HepG2 (cell line): ENCODE data around the gene LRP2. TPM values are rescaled to one million over a fixed set of nuclear protein-coding genes. Genes with fewer than 3 reads are reported as not detected.

Source experiments
- ATAC-seq: fragments of 200-7000 bp; cut with Tn5 transposase; 3 replicates; pipeline ENCODE4 v1.9.1; 2020; ENCODE audit warnings: mild to moderate bottlenecking, moderate library complexity
- BruUV-seq: library from RNA; stranded (reverse); fragments of 400-500 nt; replicated peaks from 2 replicates; lab custom pipeline; 2021; lab: Mats Ljungman, UMichigan
- CTCF ChIA-PET: fragments of 300-600 bp; formaldehyde crosslinking; extraction: SDS; loops from one replicate; lab custom pipeline; 2021; ENCODE audit warnings: low total read pairs, inconsistent platforms, low intra/inter-chr PET ratio; lab: Yijun Ruan, JAX
- POLR2A ChIA-PET: fragments of 350-600 bp; sonication (Branson Sonifier 250); formaldehyde crosslinking; loops from one replicate; lab custom pipeline; 2020; ENCODE audit warnings: antibody characterized with exemption, inconsistent platforms; lab: Yijun Ruan, JAX
- DNase-seq: peaks from one replicate; pipeline ENCODE4 v3.0.0-alpha.2; 2015; ENCODE audit warnings: low spot score
- FAIRE-seq: peaks from 3 replicates; lab custom pipeline; 2011; peaks lifted over from hg19 to GRCh38; lab: Jason Lieb, UNC
- H2AFZ ChIP-seq: one replicate; pipeline ENCODE4 v1.6.1; 2011; ENCODE audit warnings: low read length, inconsistent platforms
- H3K27ac ChIP-seq: fragments of 300-600 bp; 3 replicates; pipeline ENCODE4 v1.8.0; 2011; ENCODE audit warnings: mixed run types, mild to moderate bottlenecking, mixed read lengths, low read length, inconsistent platforms; ENCODE audit not compliant: insufficient read depth; ENCODE audit errors: extremely low read length
- H3K27me3 ChIP-seq, 2 experiments: fragments of 200-600 bp in 1 of 2; 2 replicates in 1 of 2; 3 replicates in 1 of 2; pipeline versions ENCODE4 v1.6.0 to v1.8.0; 2011; ENCODE audit warnings: low read length in 2 of 2, mild to moderate bottlenecking in 2 of 2, moderate library complexity in 2 of 2, inconsistent platforms in 1 of 2; ENCODE audit not compliant: insufficient read depth in 2 of 2, control insufficient read depth in 1 of 2
- H3K36me3 ChIP-seq, 2 experiments: fragments of 200-600 bp in 1 of 2; replicated peaks in 1 of 2; 2 replicates in 1 of 2; 3 replicates in 1 of 2; pipeline versions ENCODE4 v1.5.1 to v1.8.0; 2011; ENCODE audit warnings: low read length in 2 of 2, inconsistent platforms in 1 of 2; ENCODE audit not compliant: insufficient read depth in 2 of 2, control insufficient read depth in 1 of 2
- H3K4me1 ChIP-seq: 2 replicates; pipeline ENCODE4 v1.5.1; 2012; ENCODE audit warnings: low read length, inconsistent platforms; ENCODE audit not compliant: insufficient read depth
- H3K4me2 ChIP-seq: 2 replicates; pipeline ENCODE4 v1.6.0; 2011; ENCODE audit warnings: low read depth, low read length, inconsistent platforms
- H3K4me3 ChIP-seq, 3 experiments: fragments of 200-600 bp in 1 of 3; sonication (generic), shearing (Covaris generic) in 1 of 3; replicated peaks in 1 of 3; 2 replicates each; pipeline ENCODE4 v1.5.1; 2011 to 2016; ENCODE audit warnings: low read length in 3 of 3, inconsistent platforms in 2 of 3, low read depth in 2 of 3, mild to moderate bottlenecking in 2 of 3, control low read depth in 1 of 3, mixed read lengths in 1 of 3; ENCODE audit not compliant: insufficient read depth in 1 of 3
- H3K79me2 ChIP-seq: one replicate; pipeline ENCODE4 v1.6.1; 2011; ENCODE audit warnings: low read length, inconsistent platforms; ENCODE audit not compliant: insufficient read depth
- H3K9ac ChIP-seq: 2 replicates; pipeline ENCODE4 v1.6.0; 2011; ENCODE audit warnings: mild to moderate bottlenecking, low read depth, low read length, inconsistent platforms; ENCODE audit not compliant: insufficient read depth
- H3K9me3 ChIP-seq: 2 replicates; pipeline ENCODE4 v1.5.1; 2012; ENCODE audit warnings: mild to moderate bottlenecking, low read length
- H4K20me1 ChIP-seq: 2 replicates; pipeline ENCODE4 v1.6.0; 2011; ENCODE audit warnings: inconsistent platforms, mild to moderate bottlenecking, low read length, moderate library complexity; ENCODE audit not compliant: insufficient read depth
- AGO2 ChIP-seq: fragments of 200-400 bp; formaldehyde crosslinking; optimal IDR thresholded peaks from 2 replicates; pipeline ENCODE3; 2017; ENCODE audit warnings: mild to moderate bottlenecking, low read depth, low read length, moderate library complexity
- HINFP ChIP-seq: sonication (generic); formaldehyde crosslinking; IDR thresholded peaks from 2 replicates; pipeline ENCODE4 v1.4.0; 2020; ENCODE audit warnings: low read depth, mild to moderate bottlenecking, missing genetic modification reagents
- HNRNPL ChIP-seq: fragments of 200-400 bp; formaldehyde crosslinking; IDR thresholded peaks from 2 replicates; pipeline ENCODE4 v1.6.1; 2017; ENCODE audit warnings: mild to moderate bottlenecking, low read depth, low read length
- KDM2A ChIP-seq: sonication (generic); formaldehyde crosslinking; IDR thresholded peaks from 2 replicates; pipeline ENCODE4 v1.4.0; 2020; ENCODE audit warnings: low read depth, missing genetic modification reagents, borderline replicate concordance
- ZNF329 ChIP-seq: sonication (generic); formaldehyde crosslinking; IDR thresholded peaks from 2 replicates; pipeline ENCODE4 v1.9.0; 2021; ENCODE audit warnings: low read depth, mild to moderate bottlenecking, missing genetic modification reagents
- WGBS: methylation state at CpG from one replicate; pipeline ENCODE4 v1.1.6; 2017; ENCODE audit warnings: low lambda C conversion rate; 5-methylcytosine and 5-hydroxymethylcytosine counted together
- in situ Hi-C: cut with HindIII; loops from 2 replicates; pipeline ENCODE4 v1.10.0; 2017; ENCODE audit warnings: low pct_unique_long_range_greater_than_20kb; ENCODE audit not compliant: extremely low pct_ligation_motif_present
- intact Hi-C: fragments of 100-400 bp; cut with micrococcal nuclease; formaldehyde crosslinking; loops from one replicate; pipeline ENCODE4 v1.10.0; 2022; ENCODE audit not compliant: unreplicated experiment
- polyA plus RNA-seq, 8 experiments: library from polyadenylated mRNA; depleted of rRNA in 3 of 8; stranded (reverse) in 7 of 8; unstranded in 1 of 8; fragments of >200 nt; fragmentation: Illumina TruSeq in 4 of 8; extraction: Trizol in 4 of 8; gene quantifications; 2 replicates each; pipeline versions ENCODE4 v1.2.1 to v1.2.3, GENCODE V29; 2011 to 2016; ENCODE audit warnings: low read depth in 4 of 8, missing spikeins in 1 of 8, mixed read lengths in 1 of 8; ENCODE audit not compliant: insufficient read depth in 1 of 8
- total RNA-seq, 5 experiments: library from RNA; depleted of rRNA; stranded (reverse); fragments of >200 nt; fragmentation: Illumina TruSeq; extraction: Trizol; gene quantifications; 2 replicates each; pipeline ENCODE4 v1.2.3, GENCODE V29; 2016; ENCODE audit warnings: low read depth in 1 of 5
- TF ChIP-seq, protein P1 (sequence below): sonication (generic); formaldehyde crosslinking; IDR thresholded peaks from 2 replicates; pipeline ENCODE4 v1.5.1; 2020; ENCODE audit warnings: mild to moderate bottlenecking, missing genetic modification reagents, borderline replicate concordance

LRP2 gene
- total and polyA plus RNA-seq, 2 of the 13 experiments (the other 11 are each of a cell fraction or from before 2014, with no cell fraction given) = 0.03 to 0.15 TPM

DNA sequence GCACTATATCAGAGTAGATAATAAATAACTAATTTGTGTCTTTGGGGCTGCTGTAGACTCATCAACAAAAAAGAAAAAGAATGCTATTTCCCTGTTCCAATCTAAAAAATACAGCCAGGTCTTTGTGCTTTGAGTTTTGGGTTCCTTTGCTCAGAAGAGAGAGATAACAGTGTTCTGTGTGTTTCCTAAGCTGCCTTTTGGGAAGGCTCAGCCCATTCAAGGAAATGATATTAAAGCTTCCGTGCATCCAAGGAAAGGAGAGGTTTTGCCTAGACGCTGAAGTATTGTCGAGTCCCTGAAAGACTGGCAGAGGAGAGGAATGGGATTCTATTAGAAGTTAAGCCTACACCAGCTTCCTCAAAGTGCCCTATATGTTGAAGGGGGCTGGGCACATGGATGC lies 25.8 kb upstream of the LRP2 start:
- CTCF ChIA-PET = no interaction called here

More for the DNA sequence above, 25.8 kb upstream of the LRP2 start:
- no peaks in the 10 kb centered on the region for H3K36me3 ChIP-seq
- H3K4me2 ChIP-seq = no peak overlapping the region
- intact Hi-C loops (no loop called here), in situ Hi-C loops (no loop called here)
- no peak for DNase-seq
- H3K4me3 ChIP-seq = no peak overlapping the region
- H4K20me1 ChIP-seq = no peaks in the 10 kb centered on the region
- H3K9me3 ChIP-seq = no peaks in the 10 kb centered on the region
- H3K4me1 ChIP-seq = no peaks in the 10 kb centered on the region
- 25% methylated on average over 3 of the region's 3 CpGs for WGBS
- H2AFZ ChIP-seq = no peak overlapping the region
- FAIRE-seq = no peak
- no peak overlapping the region for H3K27ac ChIP-seq
- BruUV-seq = no TSS peak
- no peak overlapping the region for H3K9ac ChIP-seq
- POLR2A ChIA-PET = no interaction called here
- peaks cover 0 to 4% of the 10 kb centered on the region in 2 experiments; a peak in 1 of 5 replicates for H3K27me3 ChIP-seq
- no peaks in the 10 kb centered on the region for H3K79me2 ChIP-seq
- ATAC-seq = no peak
- TF ChIP-seq HINFP (CRISPR knock-in tag) = no peak
- no peak for TF ChIP-seq KDM2A (CRISPR knock-in tag)
- no peak for TF ChIP-seq HNRNPL
- TF ChIP-seq ZNF329 (CRISPR knock-in tag) = no peak
- TF ChIP-seq AGO2 = no peak
- TF ChIP-seq, protein P1, sequence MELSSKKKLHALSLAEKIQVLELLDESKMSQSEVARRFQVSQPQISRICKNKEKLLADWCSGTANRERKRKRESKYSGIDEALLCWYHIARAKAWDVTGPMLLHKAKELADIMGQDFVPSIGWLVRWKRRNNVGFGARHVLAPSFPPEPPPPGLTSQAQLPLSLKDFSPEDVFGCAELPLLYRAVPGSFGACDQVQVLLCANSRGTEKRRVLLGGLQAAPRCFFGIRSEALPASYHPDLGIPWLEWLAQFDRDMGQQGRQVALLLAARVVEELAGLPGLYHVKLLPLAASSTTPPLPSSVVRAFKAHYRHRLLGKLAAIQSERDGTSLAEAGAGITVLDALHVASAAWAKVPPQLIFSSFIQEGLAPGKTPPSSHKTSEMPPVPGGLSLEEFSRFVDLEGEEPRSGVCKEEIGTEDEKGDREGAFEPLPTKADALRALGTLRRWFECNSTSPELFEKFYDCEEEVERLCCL = no peak
